NCI-H510A treated with DMSO at 0.1 percent for 48 hours (cell line): ENCODE measurements around the gene OR52N4.
"Not testable (repeated sequence)": the region's sequence is repeated elsewhere in the genome, so short reads cannot be mapped to it uniquely, and the experiment has no call there.

Source experiments
- DNase-seq: peaks from one replicate; lab custom pipeline; 2025; lab: John Stamatoyannopoulos, UW

Gene OR52N4

DNA sequence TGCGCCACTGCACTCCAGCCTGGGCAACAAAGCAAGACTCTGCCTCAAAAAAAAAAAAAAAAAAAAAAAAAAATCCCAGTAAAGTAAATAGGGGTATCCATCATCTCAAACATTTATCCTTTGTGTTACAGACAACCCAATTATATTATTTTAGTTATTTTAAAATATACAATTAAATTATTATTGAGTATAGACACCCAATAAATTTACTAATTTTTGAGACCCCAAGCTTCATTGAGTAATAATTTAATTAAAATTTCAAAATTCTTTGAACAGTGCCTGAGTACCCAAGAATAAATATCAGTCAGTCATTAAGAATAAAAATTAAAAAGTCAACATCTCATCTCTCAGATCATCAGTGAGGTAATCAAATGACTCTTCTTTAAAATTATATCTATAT, at the start of gene OR52N4:
Gene OR52N4 (plus strand): TSS at position 301 of the 400 bp plus-strand sequence. CDS start 498 bp downstream, outside the sequence.
- DNase-seq: no peak

DNA sequence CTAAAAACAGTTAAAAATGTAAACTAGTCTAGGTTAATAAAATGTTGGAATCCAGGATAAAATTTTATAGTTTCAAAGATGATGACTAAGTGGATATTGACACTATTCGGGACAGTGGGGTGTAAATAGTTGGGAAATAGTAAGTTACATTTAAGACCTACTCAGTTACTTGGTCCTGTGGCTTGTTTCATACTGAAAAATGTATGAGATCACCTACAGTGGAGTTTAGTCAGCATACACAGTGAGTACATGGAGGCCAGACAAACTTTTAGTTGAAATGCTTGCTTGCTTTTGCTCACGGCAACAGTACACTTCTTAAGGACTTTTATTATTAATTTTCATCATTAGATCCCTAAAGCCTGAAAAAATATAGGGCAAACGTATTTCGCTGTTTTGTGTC, 48.4 kb upstream of the OR52N4 start:
- DNase-seq: no peak

DNA sequence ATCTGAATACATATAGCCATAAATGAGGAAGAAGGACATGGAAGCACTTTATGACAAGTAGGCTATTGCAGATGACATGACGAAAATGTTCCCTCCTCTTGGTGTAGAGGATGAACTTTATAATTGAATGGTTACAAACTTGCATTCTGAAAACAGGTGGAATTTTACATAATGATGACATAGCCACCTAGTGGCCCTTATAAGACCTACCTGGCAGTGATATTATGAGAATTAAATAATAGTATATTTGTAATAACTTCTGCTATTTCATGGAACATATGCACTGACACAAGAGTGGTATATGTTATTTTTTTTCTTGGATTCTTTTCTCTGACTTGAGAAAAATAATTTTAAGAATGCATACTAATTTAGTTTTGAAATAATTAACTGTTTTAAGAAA, 41.5 kb upstream of the OR52N4 start:
- DNase-seq: no peak

DNA sequence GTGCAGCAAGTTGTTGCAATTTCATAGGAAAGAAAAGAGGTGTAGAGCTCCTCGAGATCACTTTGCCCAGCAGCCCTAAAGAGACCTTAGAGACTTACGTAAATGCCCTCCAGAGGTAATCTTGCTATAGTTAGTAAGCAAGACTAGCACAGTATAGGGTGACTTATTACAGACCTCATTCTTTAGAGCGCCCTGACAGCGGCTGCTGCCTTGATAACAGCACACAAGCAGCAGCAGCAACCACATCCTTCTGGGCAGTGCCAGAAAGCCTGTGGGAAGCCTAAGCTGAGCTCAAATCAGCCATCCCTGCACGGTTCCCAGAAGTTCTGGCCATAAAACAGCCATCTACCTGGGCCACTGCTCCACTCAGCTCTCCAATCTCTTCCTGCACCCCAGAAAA, 40.3 kb upstream of the OR52N4 start:
- no peak for DNase-seq

DNA sequence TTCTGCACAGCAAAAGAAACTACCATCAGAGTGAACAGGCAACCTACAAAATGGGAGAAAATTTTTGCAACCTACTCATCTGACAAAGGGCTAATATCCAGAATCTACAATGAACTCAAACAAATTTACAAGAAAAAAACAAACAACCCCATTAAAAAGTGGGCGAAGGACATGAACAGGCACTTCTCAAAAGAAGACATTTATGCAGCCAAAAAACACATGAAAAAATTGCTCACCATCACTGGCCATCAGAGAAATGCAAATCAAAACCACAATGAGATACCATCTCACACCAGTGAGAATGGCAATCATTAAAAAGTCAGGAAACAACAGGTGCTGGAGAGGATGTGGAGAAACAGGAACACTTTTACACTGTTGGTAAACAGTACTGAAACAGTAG, 37.5 kb upstream of the OR52N4 start:
- not testable (repeated sequence) for DNase-seq

DNA sequence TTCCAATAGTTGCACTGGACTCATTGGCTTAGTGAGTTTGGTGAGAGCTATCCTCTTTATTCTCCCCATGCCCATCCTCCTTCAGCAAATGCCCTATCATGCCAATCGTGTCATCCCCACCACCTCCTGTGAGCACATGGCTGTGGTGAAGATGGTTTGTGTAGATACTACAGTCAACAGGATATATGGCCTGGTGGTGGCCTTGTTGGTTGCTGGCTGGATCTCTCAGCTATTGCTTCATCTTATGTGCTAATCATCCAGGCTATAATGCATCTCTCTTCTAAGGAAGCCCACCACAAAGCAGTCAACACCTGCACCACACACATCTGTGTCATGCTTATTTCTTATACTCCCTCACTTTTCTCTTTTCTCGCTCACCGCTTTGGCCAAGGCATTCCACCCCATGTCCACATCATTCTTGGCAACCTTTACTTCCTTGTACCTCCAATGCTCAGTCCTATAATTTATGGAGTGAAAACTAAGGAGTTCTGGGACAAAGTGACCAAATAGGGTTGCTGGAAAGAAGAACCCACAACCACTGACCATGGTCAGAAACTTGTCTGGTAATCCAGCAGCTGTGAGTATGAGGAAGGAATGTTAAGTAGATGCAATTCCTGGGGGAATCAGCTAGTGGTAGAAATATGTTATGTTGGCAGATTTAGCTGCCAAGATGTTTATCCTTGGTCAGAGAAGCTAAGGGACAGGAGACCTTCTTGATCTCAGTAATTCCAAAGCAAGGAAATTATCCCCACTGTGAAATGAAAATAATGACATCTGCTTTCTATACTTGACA, 34.1 kb upstream of the OR52N4 start:
- DNase-seq: no peak

DNA sequence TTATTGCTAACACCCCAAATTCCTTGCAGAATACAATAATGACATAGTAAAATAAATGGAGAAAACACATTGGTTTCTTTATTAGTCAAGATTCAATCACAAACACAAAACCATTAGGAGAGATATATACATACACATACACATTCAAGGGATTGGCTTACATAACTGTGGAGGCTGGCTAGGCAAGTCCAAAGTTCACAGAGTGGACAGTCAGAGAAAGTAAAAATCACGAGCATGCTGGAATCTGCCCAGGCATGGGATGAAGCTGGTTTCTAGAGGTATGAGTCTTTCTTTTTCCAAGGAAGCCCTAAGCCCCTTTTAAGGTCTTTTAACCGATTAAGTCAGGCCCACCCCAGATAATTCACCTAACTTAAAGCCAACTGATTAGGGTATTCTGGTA, 31.4 kb upstream of the OR52N4 start:
- DNase-seq: no peak

DNA sequence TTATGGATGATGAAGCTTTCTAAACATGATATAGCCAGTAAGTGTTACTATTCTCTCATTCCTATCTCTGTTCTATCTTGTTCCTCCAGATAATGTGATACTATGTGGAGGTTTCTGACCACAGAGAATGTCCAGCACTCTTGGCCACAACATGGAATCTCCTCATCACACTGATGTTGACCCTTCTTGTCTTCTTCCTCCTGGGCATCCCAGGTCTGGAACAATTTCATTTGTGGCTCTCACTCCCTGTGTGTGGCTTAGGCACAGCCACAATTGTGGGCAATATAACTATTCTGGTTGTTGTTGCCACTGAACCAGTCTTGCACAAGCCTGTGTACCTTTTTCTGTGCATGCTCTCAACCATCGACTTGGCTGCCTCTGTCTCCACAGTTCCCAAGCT, 27.7 kb upstream of the OR52N4 start:
- DNase-seq: no peak

DNA sequence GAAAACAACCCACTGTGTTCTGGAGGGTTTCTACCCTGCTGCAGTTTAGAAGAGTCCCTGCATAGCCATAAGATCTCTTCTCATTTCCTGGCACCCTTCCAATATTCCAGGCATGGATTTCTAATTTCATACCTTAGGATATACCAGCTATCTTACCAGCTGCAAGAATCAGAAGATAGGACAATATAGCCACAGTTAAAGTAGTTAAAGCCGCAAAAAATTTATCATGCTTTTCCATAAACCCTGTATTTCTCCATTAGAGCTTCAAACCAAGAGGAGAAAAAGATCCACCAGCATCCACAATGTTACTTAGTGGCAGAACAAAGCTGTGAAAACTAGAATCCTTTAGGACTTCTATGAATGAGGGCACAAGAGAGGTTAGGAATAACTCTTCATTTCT, 26.4 kb upstream of the OR52N4 start:
- DNase-seq: no peak

DNA sequence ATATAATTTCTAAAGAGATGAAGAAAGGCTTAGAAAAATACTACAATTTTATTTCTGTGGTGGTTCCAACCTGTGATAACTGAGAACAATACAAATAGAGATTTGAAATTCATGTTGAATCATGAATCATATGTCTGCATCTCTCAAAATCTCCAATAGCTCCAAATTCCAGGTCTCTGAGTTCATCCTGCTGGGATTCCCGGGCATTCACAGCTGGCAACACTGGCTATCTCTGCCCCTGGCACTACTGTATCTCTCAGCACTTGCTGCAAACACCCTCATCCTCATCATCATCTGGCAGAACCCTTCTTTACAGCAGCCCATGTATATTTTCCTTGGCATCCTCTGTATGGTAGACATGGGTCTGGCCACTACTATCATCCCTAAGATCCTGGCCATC, 17.6 kb upstream of the OR52N4 start, which contains the start of gene OR56B1:
Gene OR56B1 (plus strand): TSS at position 53 of the 400 bp plus-strand sequence. CDS start 69 bp downstream, at position 122.
- DNase-seq: no peak

DNA sequence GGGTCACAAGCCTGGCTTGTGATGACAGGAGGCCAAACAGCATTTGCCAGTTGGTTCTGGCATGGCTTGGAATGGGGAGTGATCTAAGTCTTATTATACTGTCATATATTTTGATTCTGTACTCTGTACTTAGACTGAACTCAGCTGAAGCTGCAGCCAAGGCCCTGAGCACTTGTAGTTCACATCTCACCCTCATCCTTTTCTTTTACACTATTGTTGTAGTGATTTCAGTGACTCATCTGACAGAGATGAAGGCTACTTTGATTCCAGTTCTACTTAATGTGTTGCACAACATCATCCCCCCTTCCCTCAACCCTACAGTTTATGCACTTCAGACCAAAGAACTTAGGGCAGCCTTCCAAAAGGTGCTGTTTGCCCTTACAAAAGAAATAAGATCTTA, 17.0 kb upstream of the OR52N4 start:
- no peak for DNase-seq

DNA sequence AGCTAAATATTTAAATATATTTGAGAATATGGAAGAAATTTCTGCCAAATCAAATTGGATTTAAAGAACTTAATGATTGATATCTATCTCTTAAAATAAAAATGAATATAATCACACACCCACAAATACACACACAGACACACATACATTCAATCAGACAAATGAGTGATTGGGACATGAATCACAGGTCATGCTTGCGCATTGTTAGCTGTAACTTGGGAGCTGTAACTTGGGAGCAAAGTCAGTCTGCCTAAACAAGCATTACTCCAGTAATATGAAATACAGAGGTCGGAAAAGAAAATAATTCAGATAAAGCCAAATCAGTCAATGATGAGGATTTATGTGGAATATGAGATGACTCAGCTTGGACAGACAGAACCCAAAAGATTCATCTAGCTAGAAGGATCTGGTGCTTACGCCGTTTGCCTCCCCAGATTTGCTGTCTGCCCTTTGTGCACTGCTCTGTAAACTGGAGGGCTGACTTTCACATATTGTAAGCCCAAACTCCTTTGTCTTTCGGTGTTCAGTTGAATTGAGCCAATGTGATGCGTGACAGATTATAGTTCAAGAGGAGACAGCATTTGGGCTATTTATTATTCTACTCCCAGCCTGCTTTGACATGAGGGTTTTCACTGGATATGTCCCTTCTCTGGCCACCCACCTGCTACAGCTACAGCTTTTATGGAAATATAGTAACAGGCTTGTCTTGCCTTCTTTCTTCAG, 16.2 kb upstream of the OR52N4 start:
- DNase-seq: no peak

DNA sequence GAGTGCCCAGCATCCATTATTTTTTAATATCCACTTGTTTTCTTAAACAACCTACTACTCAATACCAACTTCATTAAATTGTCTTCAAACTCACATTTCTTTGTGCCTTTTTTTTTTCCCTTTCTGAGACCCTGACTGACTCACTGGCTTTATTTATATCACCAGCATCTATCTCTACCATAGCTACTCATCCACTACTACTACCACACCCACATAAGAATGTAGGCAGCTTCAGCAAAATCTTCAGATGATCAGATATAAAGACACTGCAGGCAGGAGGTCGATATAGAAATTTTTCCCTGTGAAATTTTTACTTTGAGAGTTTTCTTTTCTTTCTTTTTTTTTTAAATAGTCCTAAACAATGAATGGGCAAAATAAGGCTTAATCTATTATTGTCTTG, 15.6 kb upstream of the OR52N4 start:
- DNase-seq: no peak

DNA sequence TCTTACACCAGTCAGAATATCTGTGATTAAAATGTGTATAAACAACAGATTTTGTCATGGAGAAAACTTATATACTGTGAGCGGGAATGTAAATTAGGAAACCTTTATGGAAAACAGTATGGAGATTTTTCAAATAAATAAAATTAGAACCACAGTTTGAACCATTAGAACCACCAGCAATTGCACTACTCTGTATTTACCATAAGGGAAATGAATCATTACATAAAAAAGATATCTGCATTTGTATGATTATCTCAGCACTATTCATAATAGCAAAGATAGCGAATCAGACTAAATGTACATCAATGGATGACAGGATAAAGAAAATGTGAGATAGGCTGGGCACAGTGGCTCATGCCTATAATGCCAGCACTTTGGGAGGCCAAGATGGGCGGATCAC, 7.4 kb upstream of the OR52N4 start:
- no peak for DNase-seq

DNA sequence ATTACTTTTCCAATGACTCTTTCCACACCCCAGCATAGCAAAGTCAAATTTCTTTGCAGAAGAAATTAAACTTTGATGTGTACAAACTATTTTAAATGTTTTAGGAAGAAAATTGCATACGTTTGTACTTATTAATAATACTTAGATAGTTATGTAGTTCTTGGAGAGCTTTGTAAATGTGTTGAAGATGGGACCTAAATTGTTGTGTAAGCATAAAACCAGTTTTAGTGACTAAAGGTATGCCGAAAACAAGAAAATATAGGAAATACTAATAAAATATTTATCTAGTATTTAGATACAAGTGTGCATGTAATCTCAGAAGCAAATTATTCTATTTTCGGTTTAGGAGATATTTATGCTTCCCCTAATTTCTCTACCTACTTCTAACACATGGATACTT, 4.2 kb upstream of the OR52N4 start:
- DNase-seq: no peak

DNA sequence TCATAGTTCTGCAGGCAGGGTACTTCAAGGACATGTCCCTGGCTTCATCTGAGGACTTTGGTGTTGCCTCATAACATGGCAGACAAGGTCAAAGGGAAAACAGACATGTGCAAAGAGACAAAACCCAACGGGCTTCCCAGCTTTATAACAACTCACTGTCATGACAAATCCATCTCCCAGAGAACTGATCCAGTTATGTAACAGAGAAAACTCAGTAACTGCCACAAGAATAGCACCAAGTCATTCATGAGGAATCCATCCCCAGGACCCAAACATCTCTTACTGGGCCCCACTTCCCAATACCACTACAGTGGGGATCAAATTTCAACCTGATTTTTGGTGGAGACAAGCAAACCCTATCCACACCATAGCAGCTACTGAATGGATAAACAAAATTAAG, 13.0 kb downstream of the OR52N4 start:
- no peak for DNase-seq

DNA sequence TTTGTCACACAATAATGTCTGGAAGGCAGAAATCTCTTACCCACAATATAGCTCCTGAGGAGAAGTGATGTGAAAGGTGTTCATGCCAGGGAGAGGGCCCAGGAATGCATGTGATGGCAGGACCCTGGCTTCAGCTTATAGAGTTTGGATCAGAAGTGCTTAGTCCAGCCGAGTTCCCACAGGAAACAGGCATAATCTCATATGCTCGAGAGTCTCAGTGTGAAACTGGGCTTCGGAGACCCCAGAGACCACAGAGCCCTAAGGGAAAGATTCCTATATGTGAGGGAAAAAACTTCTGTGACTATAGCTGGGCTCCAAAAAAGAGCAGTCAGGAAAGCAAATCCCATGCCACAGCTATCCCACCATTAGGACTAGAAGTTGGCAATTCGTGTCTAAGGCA, 29.2 kb downstream of the OR52N4 start, which contains the start of gene OR52N5:
Gene OR52N5 (minus strand): TSS at position 101 of the 400 bp plus-strand sequence. CDS start 4,721 bp downstream, outside the sequence.
- no peak for DNase-seq

DNA sequence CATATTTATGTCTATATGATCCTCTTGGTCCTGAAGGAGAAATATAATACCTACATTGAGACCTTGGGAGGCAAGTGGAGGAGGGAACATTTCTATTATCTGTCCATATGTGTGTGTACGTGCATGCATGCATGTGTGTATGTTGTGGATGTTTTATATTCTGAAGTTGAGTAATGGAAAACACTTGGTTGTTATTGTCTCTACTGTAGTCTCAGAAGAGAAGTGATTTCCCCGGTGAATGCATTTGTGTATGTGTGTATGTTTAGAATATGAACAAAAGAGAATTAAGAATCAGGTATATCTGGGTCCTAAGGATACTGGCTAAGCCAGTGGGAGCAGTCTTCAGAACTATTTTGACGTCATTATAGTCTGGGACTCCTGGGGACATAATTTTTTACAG, 37.1 kb downstream of the OR52N4 start, which contains the start of gene OR52N1:
Gene OR52N1 (minus strand): TSS at position 101 of the 400 bp plus-strand sequence. CDS start 2,449 bp downstream, outside the sequence.
- no peak for DNase-seq

DNA sequence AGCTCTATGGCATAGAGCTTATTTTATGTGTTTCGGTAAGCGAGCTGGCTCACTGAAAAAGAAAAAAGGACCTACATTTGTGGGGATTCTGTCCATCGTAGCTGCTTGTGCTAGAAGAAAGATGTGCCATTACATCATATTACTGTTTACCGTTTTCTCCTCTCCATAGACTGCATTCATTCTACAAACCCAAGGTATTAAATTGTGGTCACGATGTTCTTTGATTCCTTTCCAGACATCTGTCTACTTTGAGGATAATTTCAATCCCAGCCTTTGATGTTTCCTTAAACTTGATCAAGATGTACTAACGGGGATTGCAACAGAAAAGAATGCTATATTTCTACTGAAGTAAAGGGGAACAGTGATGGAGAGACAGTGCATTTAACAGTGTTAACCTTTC, 42.5 kb downstream of the OR52N4 start:
- no peak for DNase-seq

DNA sequence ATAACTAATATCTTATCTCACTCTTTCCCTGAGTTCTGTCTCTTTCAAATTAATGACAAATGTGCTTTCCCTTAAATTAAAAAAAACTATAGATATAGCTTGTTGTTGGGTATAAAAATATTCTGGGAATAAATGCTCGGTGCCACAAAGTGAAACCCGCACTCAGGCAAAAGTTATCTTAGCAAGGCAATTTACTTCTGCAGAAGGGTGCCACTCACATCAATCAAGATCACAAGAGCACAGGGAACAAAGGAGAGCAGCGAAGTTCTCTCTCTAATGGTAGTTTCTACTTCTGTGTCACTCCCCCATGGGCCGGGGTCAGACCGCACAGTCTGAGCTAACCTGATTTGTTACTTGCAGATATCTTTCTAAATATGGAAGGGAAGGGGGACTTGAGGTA, 49.9 kb downstream of the OR52N4 start:
- no peak for DNase-seq
